Calu3 (cell line): Measurements from ENCODE around the gene MYO3B. TPM values are rescaled to one million over a fixed set of nuclear protein-coding genes. Genes with fewer than 3 reads are reported as not detected.

ENCODE experiments used
- BruUV-seq: library from RNA; stranded (reverse); fragments of 400-500 nt; replicated peaks from 2 replicates; lab custom pipeline; 2021; lab: Mats Ljungman, UMichigan
- CTCF ChIA-PET: fragments of 300-600 bp; sonication (Branson Sonifier 250); formaldehyde crosslinking; loops from one replicate; lab custom pipeline; 2022; ENCODE audit warnings: antibody characterized with exemption; lab: Charles Lee
- DNase-seq: peaks from one replicate; pipeline ENCODE4 v3.0.0; 2022
- H3K27ac Mint-ChIP-seq: one replicate; pipeline ENCODE4 v1.8.0; 2022; ENCODE audit warnings: mixed read lengths; ENCODE audit not compliant: unreplicated experiment
- H3K27me3 Mint-ChIP-seq: one replicate; pipeline ENCODE4 v1.8.0; 2022; ENCODE audit warnings: mixed read lengths; ENCODE audit not compliant: unreplicated experiment
- H3K36me3 Mint-ChIP-seq: one replicate; pipeline ENCODE4 v1.8.0; 2022; ENCODE audit warnings: mild to moderate bottlenecking, moderate library complexity, mixed read lengths; ENCODE audit not compliant: insufficient read depth, unreplicated experiment
- H3K4me1 Mint-ChIP-seq: one replicate; pipeline ENCODE4 v1.8.0; 2022; ENCODE audit warnings: mild to moderate bottlenecking, low read depth, mixed read lengths; ENCODE audit not compliant: unreplicated experiment
- H3K4me3 Mint-ChIP-seq: one replicate; pipeline ENCODE4 v1.8.0; 2022; ENCODE audit warnings: mild to moderate bottlenecking, low read depth, moderate library complexity, mixed read lengths; ENCODE audit not compliant: unreplicated experiment
- H3K9me3 Mint-ChIP-seq: one replicate; pipeline ENCODE4 v1.8.0; 2022; ENCODE audit warnings: low read depth, mixed read lengths; ENCODE audit not compliant: unreplicated experiment
- CTCF ChIP-seq: fragments of 200-600 bp; IDR thresholded peaks from one replicate; pipeline ENCODE4 v1.8.0; 2022; ENCODE audit warnings: antibody characterized with exemption; ENCODE audit not compliant: unreplicated experiment
- intact Hi-C: fragments of 100-400 bp; cut with micrococcal nuclease; formaldehyde crosslinking; loops from one replicate; pipeline ENCODE4 v1.10.0; 2022; ENCODE audit not compliant: unreplicated experiment
- total RNA-seq: library from RNA; stranded (reverse); gene quantifications from 2 replicates; pipeline ENCODE4 v1.2.3, GENCODE V29; 2022

The MYO3B gene
- total RNA-seq, 1 experiment from 2014 or later, result 5.0 TPM

GRCh38 chr2:170404846-170405245 is 226.9 kb downstream of the MYO3B start:
- intact Hi-C loops, result loop anchor here (5.0 kb wide), 3 partner anchors 47 to 312 kb away; partner anchors contain the start of gene SP5
- Mint-ChIP-seq H3K27me3 (no peaks in the 10 kb centered on the region), H3K27ac (no peak overlapping the region), H3K9me3 (no peaks in the 10 kb centered on the region), H3K36me3 (no peaks in the 10 kb centered on the region), H3K4me3 (no peak overlapping the region), H3K4me1 (peaks cover 10% of the 10 kb centered on the region)
- no peak for TF ChIP-seq CTCF
- BruUV-seq, result no TSS peak
- no peak for DNase-seq
- CTCF ChIA-PET, result no interaction called here

GRCh38 chr2:170405326-170405725 is 227.4 kb downstream of the MYO3B start:
- no peak for TF ChIP-seq CTCF
- no TSS peak for BruUV-seq
- no peak overlapping the region for H3K4me3 Mint-ChIP-seq
- no peaks in the 10 kb centered on the region for H3K36me3 Mint-ChIP-seq
- H3K9me3 Mint-ChIP-seq, result no peaks in the 10 kb centered on the region
- CTCF ChIA-PET, result no interaction called here
- H3K27me3 Mint-ChIP-seq, result no peaks in the 10 kb centered on the region
- DNase-seq, result no peak
- intact Hi-C loops, result loop anchor here (5.0 kb wide), 3 partner anchors 47 to 312 kb away; partner anchors contain the start of gene SP5
- peaks cover 10% of the 10 kb centered on the region for H3K4me1 Mint-ChIP-seq
- H3K27ac Mint-ChIP-seq, result no peak overlapping the region

- CTCF ChIA-PET, result interaction anchor here (0.6 to 1.1 kb wide), 3 partner anchors 17 to 1026 kb away, joined by 3 to 6 read pairs (median 3); no protein-coding TSS in a partner anchor
- Mint-ChIP-seq H3K4me3 (no peak overlapping the region), H3K27me3 (no peaks in the 10 kb centered on the region), H3K27ac (no peak overlapping the region), H3K4me1 (peaks cover 10% of the 10 kb centered on the region), H3K9me3 (no peaks in the 10 kb centered on the region), H3K36me3 (no peaks in the 10 kb centered on the region)
- no peak for TF ChIP-seq CTCF
- BruUV-seq, result no TSS peak
- intact Hi-C loops, result loop anchor here (5.0 kb wide), 3 partner anchors 44 to 309 kb away; partner anchors contain the start of gene SP5
- DNase-seq, result no peak
Measured at GRCh38 chr2:170408461-170409163, 230.7 kb downstream of the MYO3B start.

GRCh38 chr2:170409164-170409535 is 231.2 kb downstream of the MYO3B start:
- peak; percentile 73 for DNase-seq
- Mint-ChIP-seq H3K27me3 (no peaks in the 10 kb centered on the region), H3K4me3 (no peak overlapping the region), H3K27ac (no peak overlapping the region), H3K4me1 (peaks cover 10% of the 10 kb centered on the region), H3K36me3 (no peaks in the 10 kb centered on the region), H3K9me3 (no peaks in the 10 kb centered on the region)
- TF ChIP-seq CTCF, result peak; percentile 75
- CTCF ChIA-PET, result interaction anchor here (0.6 to 1.1 kb wide), 7 partner anchors 10 to 406 kb away, joined by 3 read pairs; no protein-coding TSS in a partner anchor
- BruUV-seq, result no TSS peak
- intact Hi-C loops, result loop anchor here (5.0 kb wide), 3 partner anchors 43 to 308 kb away; partner anchors contain the start of gene SP5
